ENCODE measurements around the gene ATP6V0E1.

DNA sequence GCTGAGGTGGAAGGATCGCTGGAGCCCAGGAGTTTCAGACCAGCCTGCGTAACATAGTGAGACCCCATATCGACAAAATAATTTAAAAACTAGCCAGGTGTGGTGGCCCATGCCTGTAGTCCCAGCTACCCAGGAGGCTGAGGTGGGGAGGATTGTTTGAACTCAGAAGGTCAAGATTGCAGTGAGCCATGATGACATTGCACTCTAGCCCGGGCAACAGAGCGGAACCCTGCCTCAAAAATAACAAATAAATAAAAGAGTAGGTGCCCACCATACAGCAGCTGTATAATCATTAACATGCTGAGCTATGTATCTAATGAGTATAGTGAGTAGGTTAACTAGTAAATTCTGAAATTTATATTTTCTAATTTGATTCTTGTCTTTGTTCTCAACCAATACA, 11.0 kb upstream of the ATP6V0E1 start:
- TF ChIP-seq CTCF (IDR thresholded peaks at IDR 0.05) (no peak), POLR2A (IDR thresholded peaks at IDR 0.05) (no peak)
